SW 1271 (cell line): ENCODE results near the gene SETDB2.
A peak's percentile ranks its signal among the peaks of the same experiment; 100 is the strongest.

Source experiments
- DNase-seq, 2 experiments: peaks; one replicate each; lab custom pipeline; 2025; lab: John Stamatoyannopoulos, UW

Gene SETDB2

GRCh38 chr13:49435992-49436391, 8.1 kb upstream of the SETDB2 start:
- no peak for DNase-seq

- DNase-seq, result peak in 1 of 2 experiments; percentile 17
Observed at GRCh38 chr13:49436890-49437289, 7.2 kb upstream of the SETDB2 start.

- DNase-seq, result no peak
Observed at GRCh38 chr13:49437705-49438104, 6.4 kb upstream of the SETDB2 start.

- no peak for DNase-seq
Observed at GRCh38 chr13:49439609-49440008, 4.5 kb upstream of the SETDB2 start.

GRCh38 chr13:49441312-49441711, 2.8 kb upstream of the SETDB2 start:
- DNase-seq, result no peak

- DNase-seq, result no peak
Observed at GRCh38 chr13:49441846-49442245, 2.2 kb upstream of the SETDB2 start.

GRCh38 chr13:49443357-49443703, 744 bp upstream of the SETDB2 start:
- DNase-seq, result no peak

- DNase-seq, result peak in 1 of 2 experiments; percentile 37
Observed at GRCh38 chr13:49444524-49445395, 686 bp downstream of the SETDB2 start.

GRCh38 chr13:49446473-49446872, 2.4 kb downstream of the SETDB2 start:
- no peak for DNase-seq

- DNase-seq, result no peak
Observed at GRCh38 chr13:49448753-49449152, 4.7 kb downstream of the SETDB2 start.

- DNase-seq, result no peak
Observed at GRCh38 chr13:49450105-49450819, 6.2 kb downstream of the SETDB2 start.

GRCh38 chr13:49452725-49453457, 8.8 kb downstream of the SETDB2 start:
- no peak for DNase-seq

GRCh38 chr13:49453465-49453864, 9.4 kb downstream of the SETDB2 start:
- DNase-seq, result no peak

GRCh38 chr13:49454388-49455006, 10.4 kb downstream of the SETDB2 start:
- no peak for DNase-seq

GRCh38 chr13:49455007-49455398, 10.9 kb downstream of the SETDB2 start:
- DNase-seq, result no peak

- no peak for DNase-seq
Observed at GRCh38 chr13:49456156-49456555, 12.1 kb downstream of the SETDB2 start.

- DNase-seq, result no peak
Observed at GRCh38 chr13:49457221-49457620, 13.1 kb downstream of the SETDB2 start.

- DNase-seq, result no peak
Observed at GRCh38 chr13:49459580-49459979, 15.5 kb downstream of the SETDB2 start.

- no peak for DNase-seq
Observed at GRCh38 chr13:49464085-49464484, 20.0 kb downstream of the SETDB2 start.

- no peak for DNase-seq
Observed at GRCh38 chr13:49464621-49465325, 20.7 kb downstream of the SETDB2 start.

- no peak for DNase-seq
Observed at GRCh38 chr13:49466292-49466838, 22.3 kb downstream of the SETDB2 start.
